Liver (tissue), 9 donors: ENCODE results near the gene UGT1A6. TPM values are rescaled to one million over a fixed set of nuclear protein-coding genes. Genes with fewer than 3 reads are reported as not detected.

Source experiments
- DNase-seq: peaks from one replicate; pipeline ENCODE4 v3.0.0-alpha.2; 2017; ENCODE audit warnings: low spot score
- H3K27ac ChIP-seq, 2 donors: one replicate each; pipeline ENCODE4 v1.7.0; 2013; ENCODE audit warnings: inconsistent platforms in 2 of 2, low read length in 2 of 2, control low read depth in 1 of 2, low read depth in 1 of 2, mild to moderate bottlenecking in 1 of 2
- H3K27me3 ChIP-seq, 4 donors: one replicate each; pipeline versions ENCODE4 v1.6.1 to v1.7.0; 2013; ENCODE audit warnings: low read length in 3 of 4, inconsistent platforms in 1 of 4, mild to moderate bottlenecking in 1 of 4, moderate library complexity in 1 of 4; ENCODE audit not compliant: control insufficient read depth in 4 of 4, insufficient read depth in 4 of 4
- H3K36me3 ChIP-seq, 4 donors: one replicate each; pipeline versions ENCODE4 v1.6.1 to v1.7.0; 2013; ENCODE audit warnings: low read length in 3 of 4, mild to moderate bottlenecking in 3 of 4, low read depth in 1 of 4, moderate library complexity in 1 of 4; ENCODE audit not compliant: control insufficient read depth in 4 of 4, insufficient read depth in 3 of 4
- H3K4me1 ChIP-seq, 4 donors: one replicate each; pipeline versions ENCODE4 v1.6.1 to v1.7.0; 2013; ENCODE audit warnings: low read length in 3 of 4, mild to moderate bottlenecking in 3 of 4, moderate library complexity in 1 of 4; ENCODE audit not compliant: control insufficient read depth in 4 of 4, insufficient read depth in 4 of 4
- H3K4me3 ChIP-seq, 3 donors: one replicate each; pipeline versions ENCODE4 v1.6.1 to v1.7.0; 2013; ENCODE audit warnings: low read length in 3 of 3, control low read depth in 1 of 3, low read depth in 1 of 3, mild to moderate bottlenecking in 1 of 3
- H3K9ac ChIP-seq, 2 donors: one replicate each; pipeline ENCODE4 v1.7.0; 2013; ENCODE audit warnings: low read length in 2 of 2, mild to moderate bottlenecking in 2 of 2, moderate library complexity in 2 of 2, control low read depth in 1 of 2, low read depth in 1 of 2
- H3K9me3 ChIP-seq, 4 donors: one replicate each; pipeline versions ENCODE4 v1.6.1 to v1.7.0; 2013; ENCODE audit warnings: low read length in 3 of 4; ENCODE audit not compliant: control insufficient read depth in 4 of 4
- CTCF ChIP-seq: fragments of 150-350 bp; IDR thresholded peaks from 2 replicates; pipeline ENCODE4 v1.5.1; 2017; ENCODE audit warnings: improper control_type of control experiment, low read depth, low read length; ENCODE audit not compliant: missing input control
- FOXA1 ChIP-seq: IDR thresholded peaks from 2 replicates; pipeline ENCODE4 v1.6.1; 2016; ENCODE audit warnings: antibody characterized with exemption
- FOXA2 ChIP-seq: IDR thresholded peaks from 2 replicates; pipeline ENCODE4 v1.6.1; 2016; ENCODE audit warnings: antibody characterized with exemption
- HNF4A ChIP-seq, 2 donors: conservative IDR thresholded peaks; 2 replicates each; pipeline ENCODE4 v1.6.1; 2016; ENCODE audit warnings: antibody characterized with exemption in 2 of 2, mild to moderate bottlenecking in 2 of 2
- HNF4G ChIP-seq: IDR thresholded peaks from 2 replicates; pipeline ENCODE4 v1.6.1; 2016; ENCODE audit warnings: antibody characterized with exemption
- JUND ChIP-seq, 2 donors: IDR thresholded peaks; 2 replicates each; pipeline ENCODE4 v1.6.1; 2016; ENCODE audit warnings: antibody characterized with exemption in 2 of 2
- NR2F2 ChIP-seq: IDR thresholded peaks from 2 replicates; pipeline ENCODE4 v1.6.1; 2016; ENCODE audit warnings: antibody characterized with exemption
- RAD21 ChIP-seq, 2 donors: IDR thresholded peaks; 2 replicates each; pipeline ENCODE4 v1.6.1; 2016; ENCODE audit warnings: antibody characterized with exemption in 2 of 2, mild to moderate bottlenecking in 2 of 2
- RXRA ChIP-seq, 2 donors: IDR thresholded peaks; 2 replicates each; pipeline ENCODE4 v1.6.1; 2017 to 2018; ENCODE audit warnings: antibody characterized with exemption in 2 of 2, mild to moderate bottlenecking in 1 of 2
- SP1 ChIP-seq: IDR thresholded peaks from 2 replicates; pipeline ENCODE4 v1.6.1; 2018; ENCODE audit warnings: antibody characterized with exemption, mild to moderate bottlenecking
- YY1 ChIP-seq: IDR thresholded peaks from 2 replicates; pipeline ENCODE4 v1.6.1; 2016; ENCODE audit warnings: antibody characterized with exemption, mild to moderate bottlenecking
- WGBS: extraction: QIAGEN DNeasy Blood & Tissue Kit; methylation state at CpG from one replicate; pipeline ENCODE4 v1.1.7; 2013; 5-methylcytosine and 5-hydroxymethylcytosine counted together
- polyA plus RNA-seq, 2 donors: library from polyadenylated mRNA; stranded (reverse) in 1 of 2; unstranded in 1 of 2; fragments of 200-250 nt in 1 of 2; fragments of >200 nt in 1 of 2; fragmentation: Nextera tagmentation in 1 of 2; extraction: Ambion mirVana in 1 of 2; gene quantifications; one replicate each; pipeline versions ENCODE4 v1.2.1 to v1.2.3, GENCODE V29; 2013 to 2015
- total RNA-seq, 2 donors: library from RNA; depleted of rRNA; stranded (reverse); fragments of >200 nt; gene quantifications; one replicate each; pipeline ENCODE4 v1.2.3, GENCODE V29; 2014
- TF ChIP-seq, protein P1 (sequence below): IDR thresholded peaks from 2 replicates; pipeline ENCODE4 v1.6.1; 2016; ENCODE audit warnings: antibody characterized with exemption
- TF ChIP-seq, protein P2 (sequence below): IDR thresholded peaks from 2 replicates; pipeline ENCODE4 v1.6.1; 2016; ENCODE audit warnings: antibody characterized with exemption
- TF ChIP-seq, protein P3 (sequence below): IDR thresholded peaks from 2 replicates; pipeline ENCODE4 v1.6.1; 2016; ENCODE audit warnings: antibody characterized with exemption, mild to moderate bottlenecking
- donor health status: healthy.
- donor health status: healthy.
- donor health status: healthy.
- donor health status: healthy.
- donor health status: healthy.

Gene UGT1A6
- total and polyA plus RNA-seq, 4 donors: 33.4 to 103 (median 46.5) TPM; not detected in 1

GRCh38 chr2:233820774-233821105, 128.1 kb downstream of the UGT1A6 start (continued):
- TF ChIP-seq CTCF: no peak

- Histone ChIP-seq H3K9ac (no peak overlapping the region), H3K27me3 (no peaks in the 10 kb centered on the region)
Measured at GRCh38 chr2:233821196-233821595, 128.5 kb downstream of the UGT1A6 start.

More at GRCh38 chr2:233821196-233821595, 128.5 kb downstream of the UGT1A6 start:
- H3K4me1 ChIP-seq: peaks cover 6 to 38% (median 24%) of the 10 kb centered on the region in 4 donors
- 92% methylated on average over 3 of the region's 3 CpGs for WGBS
- H3K36me3 ChIP-seq: no peaks in the 10 kb centered on the region
- H3K4me3 ChIP-seq: no peak overlapping the region
- H3K9me3 ChIP-seq: no peaks in the 10 kb centered on the region
- peak overlapping the region in 1 of 2 donors; percentile 88 for H3K27ac ChIP-seq
- no peak for DNase-seq
- TF ChIP-seq RXRA (IDR thresholded peaks at IDR 0.05) (no peak), NR2F2 (no peak), HNF4A (conservative IDR thresholded peaks at IDR 0.05) (no peak), JUND (IDR thresholded peaks at IDR 0.05) (no peak), CTCF (no peak), HNF4G (no peak), FOXA2 (no peak), SP1 (no peak), RAD21 (IDR thresholded peaks at IDR 0.05) (no peak), YY1 (no peak), FOXA1 (no peak)
- TF ChIP-seq, protein P1, sequence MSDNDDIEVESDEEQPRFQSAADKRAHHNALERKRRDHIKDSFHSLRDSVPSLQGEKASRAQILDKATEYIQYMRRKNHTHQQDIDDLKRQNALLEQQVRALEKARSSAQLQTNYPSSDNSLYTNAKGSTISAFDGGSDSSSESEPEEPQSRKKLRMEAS: no peak
- TF ChIP-seq, protein P2, sequence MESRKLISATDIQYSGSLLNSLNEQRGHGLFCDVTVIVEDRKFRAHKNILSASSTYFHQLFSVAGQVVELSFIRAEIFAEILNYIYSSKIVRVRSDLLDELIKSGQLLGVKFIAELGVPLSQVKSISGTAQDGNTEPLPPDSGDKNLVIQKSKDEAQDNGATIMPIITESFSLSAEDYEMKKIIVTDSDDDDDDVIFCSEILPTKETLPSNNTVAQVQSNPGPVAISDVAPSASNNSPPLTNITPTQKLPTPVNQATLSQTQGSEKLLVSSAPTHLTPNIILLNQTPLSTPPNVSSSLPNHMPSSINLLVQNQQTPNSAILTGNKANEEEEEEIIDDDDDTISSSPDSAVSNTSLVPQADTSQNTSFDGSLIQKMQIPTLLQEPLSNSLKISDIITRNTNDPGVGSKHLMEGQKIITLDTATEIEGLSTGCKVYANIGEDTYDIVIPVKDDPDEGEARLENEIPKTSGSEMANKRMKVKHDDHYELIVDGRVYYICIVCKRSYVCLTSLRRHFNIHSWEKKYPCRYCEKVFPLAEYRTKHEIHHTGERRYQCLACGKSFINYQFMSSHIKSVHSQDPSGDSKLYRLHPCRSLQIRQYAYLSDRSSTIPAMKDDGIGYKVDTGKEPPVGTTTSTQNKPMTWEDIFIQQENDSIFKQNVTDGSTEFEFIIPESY: no peak
- TF ChIP-seq, protein P3, sequence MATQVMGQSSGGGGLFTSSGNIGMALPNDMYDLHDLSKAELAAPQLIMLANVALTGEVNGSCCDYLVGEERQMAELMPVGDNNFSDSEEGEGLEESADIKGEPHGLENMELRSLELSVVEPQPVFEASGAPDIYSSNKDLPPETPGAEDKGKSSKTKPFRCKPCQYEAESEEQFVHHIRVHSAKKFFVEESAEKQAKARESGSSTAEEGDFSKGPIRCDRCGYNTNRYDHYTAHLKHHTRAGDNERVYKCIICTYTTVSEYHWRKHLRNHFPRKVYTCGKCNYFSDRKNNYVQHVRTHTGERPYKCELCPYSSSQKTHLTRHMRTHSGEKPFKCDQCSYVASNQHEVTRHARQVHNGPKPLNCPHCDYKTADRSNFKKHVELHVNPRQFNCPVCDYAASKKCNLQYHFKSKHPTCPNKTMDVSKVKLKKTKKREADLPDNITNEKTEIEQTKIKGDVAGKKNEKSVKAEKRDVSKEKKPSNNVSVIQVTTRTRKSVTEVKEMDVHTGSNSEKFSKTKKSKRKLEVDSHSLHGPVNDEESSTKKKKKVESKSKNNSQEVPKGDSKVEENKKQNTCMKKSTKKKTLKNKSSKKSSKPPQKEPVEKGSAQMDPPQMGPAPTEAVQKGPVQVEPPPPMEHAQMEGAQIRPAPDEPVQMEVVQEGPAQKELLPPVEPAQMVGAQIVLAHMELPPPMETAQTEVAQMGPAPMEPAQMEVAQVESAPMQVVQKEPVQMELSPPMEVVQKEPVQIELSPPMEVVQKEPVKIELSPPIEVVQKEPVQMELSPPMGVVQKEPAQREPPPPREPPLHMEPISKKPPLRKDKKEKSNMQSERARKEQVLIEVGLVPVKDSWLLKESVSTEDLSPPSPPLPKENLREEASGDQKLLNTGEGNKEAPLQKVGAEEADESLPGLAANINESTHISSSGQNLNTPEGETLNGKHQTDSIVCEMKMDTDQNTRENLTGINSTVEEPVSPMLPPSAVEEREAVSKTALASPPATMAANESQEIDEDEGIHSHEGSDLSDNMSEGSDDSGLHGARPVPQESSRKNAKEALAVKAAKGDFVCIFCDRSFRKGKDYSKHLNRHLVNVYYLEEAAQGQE: no peak
